ENCODE data around the gene TRAF3.
A peak's percentile ranks its signal among the peaks of the same experiment; 100 is the strongest.

TRAF3 gene, protein sequence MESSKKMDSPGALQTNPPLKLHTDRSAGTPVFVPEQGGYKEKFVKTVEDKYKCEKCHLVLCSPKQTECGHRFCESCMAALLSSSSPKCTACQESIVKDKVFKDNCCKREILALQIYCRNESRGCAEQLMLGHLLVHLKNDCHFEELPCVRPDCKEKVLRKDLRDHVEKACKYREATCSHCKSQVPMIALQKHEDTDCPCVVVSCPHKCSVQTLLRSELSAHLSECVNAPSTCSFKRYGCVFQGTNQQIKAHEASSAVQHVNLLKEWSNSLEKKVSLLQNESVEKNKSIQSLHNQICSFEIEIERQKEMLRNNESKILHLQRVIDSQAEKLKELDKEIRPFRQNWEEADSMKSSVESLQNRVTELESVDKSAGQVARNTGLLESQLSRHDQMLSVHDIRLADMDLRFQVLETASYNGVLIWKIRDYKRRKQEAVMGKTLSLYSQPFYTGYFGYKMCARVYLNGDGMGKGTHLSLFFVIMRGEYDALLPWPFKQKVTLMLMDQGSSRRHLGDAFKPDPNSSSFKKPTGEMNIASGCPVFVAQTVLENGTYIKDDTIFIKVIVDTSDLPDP

DNA sequence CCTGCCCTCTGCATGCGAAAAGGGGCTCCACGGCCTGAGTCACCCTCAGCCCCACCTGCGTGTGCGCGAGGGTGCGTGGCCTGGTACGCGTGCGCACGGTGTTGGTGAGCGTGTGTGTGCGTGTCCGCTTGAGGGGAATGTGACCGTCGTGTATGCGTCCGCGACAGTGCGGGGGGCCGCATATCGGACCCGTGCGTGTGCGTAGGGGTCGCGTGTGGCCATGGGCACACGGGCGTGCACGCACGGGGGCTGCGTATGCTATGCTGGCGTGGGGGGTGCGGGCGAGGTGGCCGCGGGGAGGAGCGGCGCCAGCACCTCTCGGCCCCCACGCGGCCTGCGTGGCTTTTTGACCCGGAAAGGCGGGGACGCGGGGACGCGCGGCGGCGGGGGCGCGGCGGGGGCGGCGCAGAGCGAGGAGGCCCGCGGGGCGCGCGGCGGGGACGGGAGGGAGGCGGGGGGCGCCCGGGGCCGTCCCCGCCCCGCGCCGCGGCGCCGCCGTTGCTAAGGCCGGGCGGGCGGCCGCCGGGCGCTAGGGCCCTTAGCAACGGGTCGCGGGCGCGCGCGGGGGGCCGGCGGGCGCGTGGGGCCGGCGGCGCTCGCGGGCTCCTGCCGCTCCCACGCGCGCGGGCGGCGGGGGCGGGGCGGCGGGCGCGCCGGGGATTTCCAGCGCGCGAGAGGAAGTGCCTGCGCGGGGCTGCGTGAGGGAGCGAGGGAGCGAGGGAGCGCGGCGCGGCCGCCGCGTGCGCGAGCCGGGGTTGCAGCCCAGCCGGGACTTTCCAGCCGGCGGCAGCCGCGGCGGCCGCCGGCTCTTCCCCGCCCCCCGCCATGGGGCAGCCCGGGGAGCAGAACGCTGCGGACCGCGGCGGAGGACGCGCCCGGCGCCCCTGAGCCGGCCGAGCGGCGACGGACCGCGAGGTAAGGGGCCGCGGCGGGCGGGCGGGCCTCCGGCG is at the start of gene TRAF3:
Gene TRAF3, plus strand, starts transcription at position 689 of the 950 bp plus-strand sequence. CDS start 92,753 bp downstream, outside the sequence.
- Mint-ChIP-seq H3K27ac (peak within 1 kb of the TSS; percentile 84), H3K36me3 (peaks cover 25% of the 10 kb centered on the region), H3K4me3 (peak within 1 kb of the TSS; percentile 87), H3K9me3 (no peaks in the 10 kb centered on the region), H3K27me3 (no peaks in the 10 kb centered on the region), H3K4me1 (peaks cover 57% of the 10 kb centered on the region)
- CTCF ChIA-PET: interaction anchor here (0.9 kb wide), 1 partner anchor 33 kb away, joined by 3 read pairs; no protein-coding TSS in a partner anchor
- peak; percentile 88 for DNase-seq

DNA sequence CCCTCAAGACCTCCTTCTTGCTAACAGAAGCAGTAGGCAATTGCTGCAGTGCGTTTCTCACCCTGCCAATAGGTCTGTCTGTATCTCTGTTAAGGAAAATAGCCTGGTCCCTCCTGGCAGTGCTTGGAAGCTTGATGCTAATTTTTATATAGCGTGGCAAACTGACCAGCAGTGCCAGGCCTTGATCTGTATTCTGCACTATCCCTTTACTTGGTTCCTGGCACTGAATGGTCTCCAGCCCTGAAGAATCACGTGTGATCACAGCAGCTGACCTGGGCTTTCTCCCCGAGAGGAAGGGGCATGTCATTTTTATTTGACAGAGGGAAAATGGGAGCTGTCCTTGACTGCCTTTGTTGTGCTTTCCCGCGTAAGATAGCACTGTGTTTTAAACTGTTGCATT is 48.7 kb upstream of the TRAF3 start:
- CTCF ChIA-PET: interaction anchor here (1.9 kb wide), 1 partner anchor 34 kb away, joined by 6 read pairs; no protein-coding TSS in a partner anchor
- Mint-ChIP-seq H3K27ac (peak overlapping the region; percentile 49), H3K4me1 (no peaks in the 10 kb centered on the region), H3K36me3 (peaks cover 33% of the 10 kb centered on the region), H3K9me3 (no peaks in the 10 kb centered on the region), H3K4me3 (no peak overlapping the region), H3K27me3 (no peaks in the 10 kb centered on the region)
- DNase-seq: no peak

DNA sequence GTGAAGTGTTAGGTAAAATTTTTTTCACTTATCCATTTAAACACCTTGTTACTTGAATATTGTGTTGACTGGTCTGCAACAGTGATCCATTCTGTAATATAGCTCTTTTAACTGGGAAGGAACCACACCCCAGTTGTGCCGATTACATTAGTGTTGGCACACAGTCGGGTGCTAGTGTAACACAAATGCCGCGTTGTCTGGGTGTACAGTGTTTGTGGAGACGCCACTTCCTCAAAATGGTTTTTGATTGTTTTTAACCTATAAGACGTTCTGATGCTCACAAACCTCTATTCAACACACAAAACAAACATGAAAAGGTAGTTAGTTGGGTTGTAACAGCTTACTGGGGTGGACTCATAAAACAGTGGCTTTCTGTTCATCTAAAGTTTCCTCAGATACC is 48.0 kb upstream of the TRAF3 start:
- Mint-ChIP-seq H3K36me3 (peaks cover 25% of the 10 kb centered on the region), H3K27ac (no peak overlapping the region), H3K4me1 (no peaks in the 10 kb centered on the region), H3K9me3 (no peaks in the 10 kb centered on the region), H3K4me3 (no peak overlapping the region), H3K27me3 (no peaks in the 10 kb centered on the region)
- no peak for DNase-seq
- CTCF ChIA-PET: interaction anchor here (1.9 kb wide), 1 partner anchor 35 kb away, joined by 6 read pairs; no protein-coding TSS in a partner anchor

DNA sequence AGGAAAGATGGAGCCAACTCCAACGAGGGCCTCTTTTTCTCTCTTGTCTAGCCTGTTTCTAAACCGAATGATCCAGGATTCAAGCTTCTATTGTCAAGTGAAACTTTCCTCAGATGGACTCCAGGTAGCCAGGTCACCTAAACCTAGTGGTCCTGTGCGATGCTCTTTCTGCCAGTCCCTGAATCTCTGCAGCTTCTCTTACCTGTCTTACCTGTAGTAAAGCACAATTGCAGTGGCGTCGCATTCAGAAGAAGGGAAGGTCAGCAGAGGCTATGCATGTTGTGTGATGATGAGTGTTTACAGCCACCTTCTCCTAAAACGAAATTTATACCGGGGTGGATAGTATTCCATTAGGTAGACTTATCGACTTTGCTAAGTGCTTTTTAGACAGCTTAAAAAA is 47.4 kb upstream of the TRAF3 start:
- CTCF ChIA-PET: interaction anchor here (1.9 kb wide), 1 partner anchor 35 kb away, joined by 6 read pairs; no protein-coding TSS in a partner anchor
- no peak overlapping the region for H3K4me3 Mint-ChIP-seq
- no peaks in the 10 kb centered on the region for H3K27me3 Mint-ChIP-seq
- H3K4me1 Mint-ChIP-seq: no peaks in the 10 kb centered on the region
- H3K9me3 Mint-ChIP-seq: no peaks in the 10 kb centered on the region
- no peak overlapping the region for H3K27ac Mint-ChIP-seq
- DNase-seq: no peak
- H3K36me3 Mint-ChIP-seq: peaks cover 24% of the 10 kb centered on the region

DNA sequence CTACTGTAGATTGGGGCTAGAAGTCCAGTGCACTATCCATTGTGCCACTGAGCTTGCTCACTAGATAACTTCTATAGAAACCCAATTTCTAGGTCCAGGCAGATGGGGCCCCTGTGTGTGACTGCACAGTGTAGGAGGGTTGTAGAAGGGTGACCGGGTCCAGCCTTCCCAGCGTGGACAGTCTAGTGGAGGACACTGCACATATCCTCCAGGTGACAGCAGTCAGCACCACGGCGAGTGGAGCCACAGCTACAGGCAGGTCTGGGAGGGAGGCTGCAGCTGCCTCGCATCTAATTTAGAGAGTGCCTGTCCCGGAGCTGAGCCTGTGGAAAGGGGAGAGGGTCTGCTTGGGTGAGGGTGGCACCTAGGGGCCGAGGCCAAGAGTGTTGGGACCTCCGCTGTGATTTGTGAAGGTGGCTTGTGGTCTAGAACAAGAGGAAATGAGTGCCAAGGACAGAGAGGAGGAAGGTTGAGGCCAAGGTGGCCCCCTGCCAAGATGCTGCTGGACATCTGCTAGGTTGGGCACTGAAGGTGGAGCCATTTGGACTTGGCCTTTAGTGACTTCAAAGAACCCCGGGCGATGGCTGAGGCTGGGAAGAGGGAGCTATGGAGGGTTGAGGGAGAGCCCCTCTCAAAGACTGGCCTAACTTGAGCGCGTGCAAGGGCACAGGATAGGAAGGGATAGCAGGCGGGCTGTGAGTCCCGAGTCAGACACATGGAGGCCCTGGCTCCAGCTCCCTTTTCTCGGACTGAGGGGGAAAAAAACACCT is 46.0 kb upstream of the TRAF3 start:
- DNase-seq: no peak

DNA sequence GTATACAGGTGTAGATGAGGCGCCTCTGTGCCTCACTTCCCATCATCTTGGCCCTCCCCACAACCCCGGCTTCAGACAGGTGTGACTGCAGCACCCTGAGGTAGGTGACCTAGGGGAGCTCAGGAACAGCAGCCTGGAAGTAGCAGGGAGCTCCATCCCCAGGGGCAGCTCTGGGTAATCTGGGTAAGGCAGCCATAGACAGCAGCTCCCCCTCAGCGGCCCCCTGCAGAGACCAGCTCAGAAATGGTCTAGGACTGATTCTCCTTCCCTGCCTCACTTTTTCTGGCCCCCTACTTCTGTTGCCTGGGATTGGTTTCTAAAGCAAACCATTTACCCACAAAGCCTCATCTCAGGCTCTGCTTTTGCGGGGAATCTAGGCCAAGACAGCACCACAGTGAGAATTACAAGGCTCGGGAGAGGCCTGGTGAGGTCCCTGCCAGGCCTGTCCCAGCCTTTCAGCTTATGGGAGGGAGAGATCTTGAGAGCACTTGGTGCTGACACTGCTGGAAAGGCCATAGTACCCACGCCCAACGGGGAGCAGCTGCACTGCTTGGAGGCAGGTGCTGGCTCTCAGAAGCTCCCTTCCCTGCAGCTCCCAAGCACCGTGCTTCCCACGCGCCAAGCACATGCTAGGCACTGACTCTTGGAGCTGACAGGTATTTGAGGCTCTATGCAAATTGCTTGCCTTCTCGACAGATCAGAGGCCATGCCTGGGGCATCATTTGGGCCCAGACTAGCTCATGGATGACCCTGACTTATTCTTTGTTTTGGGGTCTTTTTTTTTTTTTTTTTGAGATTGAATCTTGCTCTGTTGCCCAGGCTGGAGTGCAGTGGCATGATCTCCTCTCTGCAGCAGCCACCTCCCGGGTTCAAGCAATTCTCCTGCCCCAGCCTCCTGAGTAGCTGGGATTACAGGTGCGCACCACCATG is 45.1 kb upstream of the TRAF3 start:
- Mint-ChIP-seq H3K27me3 (no peaks in the 10 kb centered on the region), H3K4me1 (no peaks in the 10 kb centered on the region), H3K27ac (no peak overlapping the region), H3K4me3 (no peak overlapping the region), H3K9me3 (no peaks in the 10 kb centered on the region), H3K36me3 (peaks cover 10% of the 10 kb centered on the region)
- no peak for DNase-seq
- CTCF ChIA-PET: no interaction called here

More for the DNA sequence above, 46.0 kb upstream of the TRAF3 start:
- Mint-ChIP-seq H3K4me1 (no peaks in the 10 kb centered on the region), H3K27me3 (no peaks in the 10 kb centered on the region), H3K27ac (no peak overlapping the region), H3K4me3 (no peak overlapping the region), H3K9me3 (no peaks in the 10 kb centered on the region), H3K36me3 (peaks cover 15% of the 10 kb centered on the region)
- CTCF ChIA-PET: no interaction called here

DNA sequence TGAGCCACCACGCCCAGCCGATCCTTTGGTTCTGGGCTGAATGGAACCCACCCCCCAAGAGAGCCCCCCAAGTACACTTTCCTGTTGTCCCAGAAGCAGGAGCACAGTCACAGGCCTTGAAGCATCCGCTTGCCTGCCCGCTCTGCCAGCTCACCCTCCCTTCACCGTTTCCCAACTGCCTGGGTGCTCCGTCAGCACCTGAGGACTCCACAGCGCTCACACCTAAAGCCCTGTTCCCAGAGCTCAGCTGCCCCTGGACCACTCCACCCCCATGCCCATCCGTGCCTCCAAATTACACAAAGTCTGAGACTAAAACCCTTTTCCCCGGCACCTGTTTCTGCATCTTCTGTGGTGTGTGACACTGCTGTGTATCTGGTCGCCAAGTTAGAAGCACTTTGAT is 44.3 kb upstream of the TRAF3 start:
- DNase-seq: no peak
- no peaks in the 10 kb centered on the region for H3K4me1 Mint-ChIP-seq
- no peaks in the 10 kb centered on the region for H3K27me3 Mint-ChIP-seq
- H3K36me3 Mint-ChIP-seq: peaks cover 5% of the 10 kb centered on the region
- no peak overlapping the region for H3K4me3 Mint-ChIP-seq
- CTCF ChIA-PET: no interaction called here
- H3K27ac Mint-ChIP-seq: no peak overlapping the region
- H3K9me3 Mint-ChIP-seq: no peaks in the 10 kb centered on the region

DNA sequence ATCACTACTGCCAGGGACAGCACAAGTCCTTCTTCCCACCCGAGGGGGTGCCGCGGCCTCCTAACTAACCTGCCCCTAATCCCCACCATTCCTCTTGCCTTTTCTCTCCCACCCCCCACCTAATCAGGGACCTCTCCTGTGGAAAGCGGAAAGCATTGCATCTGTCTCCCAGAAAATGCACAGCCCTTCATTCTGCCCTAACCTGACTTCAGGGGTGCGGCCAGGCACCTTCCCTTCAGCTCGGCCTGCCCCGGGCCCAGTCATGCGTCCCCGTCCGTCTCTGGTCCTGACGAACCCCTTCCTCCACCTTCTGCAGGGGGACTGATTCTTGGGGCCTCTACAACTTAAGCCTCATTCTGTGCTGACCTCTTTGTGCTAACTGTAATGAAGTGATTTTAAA is 43.9 kb upstream of the TRAF3 start:
- Mint-ChIP-seq H3K9me3 (no peaks in the 10 kb centered on the region), H3K4me3 (no peak overlapping the region), H3K4me1 (no peaks in the 10 kb centered on the region), H3K27me3 (no peaks in the 10 kb centered on the region), H3K27ac (no peak overlapping the region), H3K36me3 (peaks cover 3% of the 10 kb centered on the region)
- DNase-seq: no peak
- CTCF ChIA-PET: no interaction called here

DNA sequence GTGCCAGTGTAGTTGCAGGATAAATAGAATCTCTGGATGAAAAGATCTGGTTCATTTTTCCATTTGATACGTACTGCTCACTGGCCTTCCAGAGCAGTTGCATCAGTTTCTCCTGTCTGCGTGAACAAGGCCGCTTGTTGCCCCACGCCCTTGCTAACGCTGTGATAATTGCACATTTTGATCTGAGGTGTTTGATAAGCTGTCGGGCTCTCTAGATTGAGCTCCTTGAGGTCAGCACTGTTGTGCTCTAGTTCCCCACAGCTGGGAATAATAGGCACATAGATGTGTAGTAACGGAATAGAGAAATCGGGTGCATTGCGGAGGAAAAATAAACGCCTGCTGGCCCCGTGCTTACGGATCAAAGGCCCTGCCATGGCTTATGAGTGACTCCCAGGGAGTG is 42.8 kb upstream of the TRAF3 start:
- no peak overlapping the region for H3K27ac Mint-ChIP-seq

DNA sequence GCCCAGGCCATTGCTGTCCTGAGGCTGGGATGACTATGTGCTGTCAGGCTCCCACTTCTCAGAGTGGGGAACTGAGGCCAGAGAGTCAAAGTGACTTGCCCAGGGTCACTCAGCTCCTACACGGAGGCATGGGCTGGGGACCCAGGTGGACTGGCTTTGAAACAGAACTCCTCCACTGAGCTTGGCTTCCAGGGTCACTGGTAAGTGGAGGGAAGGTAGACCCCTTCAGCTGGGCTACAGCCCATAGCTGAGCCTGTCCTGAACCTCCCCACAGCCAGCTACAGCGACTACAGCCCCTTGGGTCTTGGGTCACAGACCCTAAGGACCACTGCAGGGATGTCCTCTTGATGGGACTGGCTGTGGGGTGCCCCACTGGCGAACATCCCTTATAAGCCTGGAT is 40.3 kb upstream of the TRAF3 start:
- Mint-ChIP-seq H3K27ac (no peak overlapping the region), H3K4me3 (no peak overlapping the region), H3K4me1 (no peaks in the 10 kb centered on the region), H3K27me3 (no peaks in the 10 kb centered on the region), H3K36me3 (peaks cover 1% of the 10 kb centered on the region), H3K9me3 (peaks cover 1% of the 10 kb centered on the region)
- CTCF ChIA-PET: no interaction called here
- DNase-seq: no peak

More for the DNA sequence above, 42.8 kb upstream of the TRAF3 start:
- Mint-ChIP-seq H3K9me3 (no peaks in the 10 kb centered on the region), H3K36me3 (no peaks in the 10 kb centered on the region), H3K4me3 (no peak overlapping the region), H3K4me1 (no peaks in the 10 kb centered on the region), H3K27me3 (no peaks in the 10 kb centered on the region)
- no peak for DNase-seq
- CTCF ChIA-PET: interaction anchor here (1.6 kb wide), 1 partner anchor 39 kb away, joined by 5 read pairs; no protein-coding TSS in a partner anchor

DNA sequence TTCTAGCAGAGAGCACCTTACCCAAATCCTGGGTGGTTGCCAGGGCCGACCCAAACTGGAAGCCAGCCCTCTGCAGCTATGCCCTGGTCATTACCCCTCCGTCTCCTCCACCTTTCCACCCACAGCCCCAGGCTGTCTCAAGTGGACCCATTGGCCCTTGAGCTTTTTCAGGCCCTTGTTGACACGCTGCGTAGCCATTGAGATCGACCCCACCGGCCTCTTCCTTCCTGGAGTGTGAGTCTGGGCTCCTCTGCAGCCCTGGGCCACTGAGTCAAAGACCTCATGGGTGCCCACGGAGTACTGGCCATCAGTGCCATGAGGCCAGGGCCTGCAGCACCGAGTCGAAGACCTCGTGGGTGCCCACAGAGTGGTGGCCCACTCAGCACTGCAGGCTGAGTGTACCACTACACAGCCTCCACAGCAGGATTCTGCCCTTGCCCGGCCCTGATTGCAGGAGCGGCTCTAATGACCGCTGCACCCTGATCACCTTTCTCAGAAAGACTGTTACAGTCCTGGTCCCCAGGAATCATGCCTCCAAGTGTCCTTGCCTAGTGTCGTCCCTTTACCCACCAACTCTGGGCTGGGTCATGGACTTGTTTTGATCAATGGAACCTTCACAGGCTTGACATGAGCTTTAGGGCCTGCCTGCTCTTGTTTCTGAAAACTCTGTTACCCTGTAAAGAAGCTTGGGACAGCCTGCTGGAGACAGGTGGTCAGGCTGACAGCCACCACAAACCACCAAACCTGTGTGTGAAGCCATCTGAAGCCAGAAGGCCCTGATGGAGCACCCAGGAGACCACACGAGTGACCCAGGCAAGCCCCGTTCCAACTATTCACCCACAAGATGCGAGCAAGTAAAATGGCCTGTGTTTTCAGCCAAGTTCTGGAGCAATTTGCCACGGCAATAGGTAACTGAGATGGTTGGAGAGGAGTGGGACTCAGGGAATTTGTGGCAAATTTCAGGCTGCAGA is 39.6 kb upstream of the TRAF3 start:
- Mint-ChIP-seq H3K27me3 (no peaks in the 10 kb centered on the region), H3K36me3 (peaks cover 1% of the 10 kb centered on the region), H3K4me3 (no peak overlapping the region), H3K9me3 (peaks cover 3% of the 10 kb centered on the region), H3K4me1 (no peaks in the 10 kb centered on the region), H3K27ac (no peak overlapping the region)
- CTCF ChIA-PET: no interaction called here
- DNase-seq: no peak

All from activated naive CD4-positive, alpha-beta T cell treated with anti-CD3 and anti-CD28 coated beads, Interleukin-2, amount 10 ng/mL, durations not matched to agents 7 days and 5 days (primary cell).